Thyroid gland (tissue), 4 donors: ENCODE results near the gene IL12RB2. TPM values are rescaled to one million over a fixed set of nuclear protein-coding genes. Genes with fewer than 3 reads are reported as not detected.
"Not testable (repeated sequence)": the region's sequence is repeated elsewhere in the genome, so short reads cannot be mapped to it uniquely, and the experiment has no call there.

Source experiments
- DNase-seq, 2 donors: peaks; one replicate each; pipeline ENCODE4 v3.0.0-alpha.2; 2019
- H3K27ac ChIP-seq, 3 donors: fragments of 200-600 bp; sonication (generic); 1 replicate in 2 of 3; 2 replicates in 1 of 3; pipeline ENCODE4 v1.5.1; 2016 to 2019; ENCODE audit warnings: mild to moderate bottlenecking in 1 of 3, moderate library complexity in 1 of 3
- H3K27me3 ChIP-seq: fragments of 200-600 bp; sonication (generic); one replicate; pipeline ENCODE4 v1.5.1; 2019
- H3K36me3 ChIP-seq, 2 donors: fragments of 200-600 bp; sonication (generic); one replicate each; pipeline ENCODE4 v1.5.1; 2016 to 2019
- H3K4me1 ChIP-seq, 2 donors: fragments of 200-600 bp; sonication (generic); one replicate each; pipeline ENCODE4 v1.5.1; 2017 to 2019
- H3K4me3 ChIP-seq, 3 donors: fragments of 200-600 bp; sonication (generic); replicated peaks in 1 of 3; 1 replicate in 2 of 3; 2 replicates in 1 of 3; pipeline ENCODE4 v1.5.1; 2016; ENCODE audit warnings: mild to moderate bottlenecking in 1 of 3
- H3K9me3 ChIP-seq: fragments of 200-600 bp; sonication (generic); one replicate; pipeline ENCODE4 v1.5.1; 2017
- POLR2A ChIP-seq, 2 donors: fragments of 450-650 bp; IDR thresholded peaks; one replicate each; pipeline ENCODE4 v1.6.1; 2017; ENCODE audit warnings: antibody characterized with exemption in 2 of 2, mild to moderate bottlenecking in 2 of 2, moderate library complexity in 1 of 2
- WGBS, 2 donors: methylation state at CpG; one replicate each; pipeline ENCODE4 v1.1.5; 2017; 5-methylcytosine and 5-hydroxymethylcytosine counted together
- intact Hi-C: fragments of 100-400 bp; cut with DNase I; formaldehyde crosslinking; loops from one replicate; pipeline ENCODE4 v1.15.1; 2023
- total RNA-seq, 4 donors: library from RNA; depleted of rRNA; stranded (reverse); fragments of >200 nt; gene quantifications; one replicate each; pipeline ENCODE4 v1.2.3, GENCODE V29; 2016
- TF ChIP-seq, protein P1 (sequence below), 6 experiments: fragments of 200-600 bp in 3 of 6; fragments of 450-650 bp in 3 of 6; sonication (generic) in 3 of 6; IDR thresholded peaks; one replicate each; pipeline ENCODE4 v1.5.1; 2016 to 2019; ENCODE audit warnings: antibody characterized with exemption in 6 of 6, mild to moderate bottlenecking in 2 of 6, inconsistent platforms in 1 of 6, moderate library complexity in 1 of 6

Gene IL12RB2
- total RNA-seq, 4 donors from 2014 or later, result 0.45 to 4.3 (median 0.93) TPM

DNA sequence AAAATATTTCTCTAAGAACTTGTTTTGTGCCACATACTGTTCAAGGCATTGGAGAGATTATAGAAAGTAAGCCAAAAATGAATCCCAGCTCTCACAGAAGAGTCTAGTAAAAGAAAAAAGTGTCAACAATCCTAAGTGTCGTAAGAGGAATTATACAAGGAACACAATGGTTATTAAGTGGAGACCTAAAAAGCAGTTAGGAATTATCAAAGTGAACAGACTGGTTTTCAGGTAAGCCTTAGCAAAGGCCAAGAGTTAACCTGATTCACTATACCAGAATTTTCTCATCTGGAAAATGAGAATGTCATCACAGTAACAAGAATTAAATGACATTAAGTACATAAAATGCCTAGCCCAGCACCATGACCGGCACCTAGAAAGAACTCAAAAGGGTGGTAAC is 106.9 kb downstream of the IL12RB2 start:
- no peak for DNase-seq
- intact Hi-C loops, result no loop called here
- Histone ChIP-seq H3K4me3 (no peak overlapping the region), H3K27ac (no peak overlapping the region), H3K36me3 (peaks cover 43 to 56% of the 10 kb centered on the region in 2 donors), H3K4me1 (no peaks in the 10 kb centered on the region), H3K27me3 (no peaks in the 10 kb centered on the region), H3K9me3 (no peaks in the 10 kb centered on the region)
- WGBS, 2 donors, result 94 to 95% methylated on average over 2 of the region's 2 CpGs
- no peak for TF ChIP-seq POLR2A (IDR thresholded peaks at IDR 0.05)
- TF ChIP-seq, protein P1, sequence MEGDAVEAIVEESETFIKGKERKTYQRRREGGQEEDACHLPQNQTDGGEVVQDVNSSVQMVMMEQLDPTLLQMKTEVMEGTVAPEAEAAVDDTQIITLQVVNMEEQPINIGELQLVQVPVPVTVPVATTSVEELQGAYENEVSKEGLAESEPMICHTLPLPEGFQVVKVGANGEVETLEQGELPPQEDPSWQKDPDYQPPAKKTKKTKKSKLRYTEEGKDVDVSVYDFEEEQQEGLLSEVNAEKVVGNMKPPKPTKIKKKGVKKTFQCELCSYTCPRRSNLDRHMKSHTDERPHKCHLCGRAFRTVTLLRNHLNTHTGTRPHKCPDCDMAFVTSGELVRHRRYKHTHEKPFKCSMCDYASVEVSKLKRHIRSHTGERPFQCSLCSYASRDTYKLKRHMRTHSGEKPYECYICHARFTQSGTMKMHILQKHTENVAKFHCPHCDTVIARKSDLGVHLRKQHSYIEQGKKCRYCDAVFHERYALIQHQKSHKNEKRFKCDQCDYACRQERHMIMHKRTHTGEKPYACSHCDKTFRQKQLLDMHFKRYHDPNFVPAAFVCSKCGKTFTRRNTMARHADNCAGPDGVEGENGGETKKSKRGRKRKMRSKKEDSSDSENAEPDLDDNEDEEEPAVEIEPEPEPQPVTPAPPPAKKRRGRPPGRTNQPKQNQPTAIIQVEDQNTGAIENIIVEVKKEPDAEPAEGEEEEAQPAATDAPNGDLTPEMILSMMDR (IDR thresholded peaks at IDR 0.05), result no peak

DNA sequence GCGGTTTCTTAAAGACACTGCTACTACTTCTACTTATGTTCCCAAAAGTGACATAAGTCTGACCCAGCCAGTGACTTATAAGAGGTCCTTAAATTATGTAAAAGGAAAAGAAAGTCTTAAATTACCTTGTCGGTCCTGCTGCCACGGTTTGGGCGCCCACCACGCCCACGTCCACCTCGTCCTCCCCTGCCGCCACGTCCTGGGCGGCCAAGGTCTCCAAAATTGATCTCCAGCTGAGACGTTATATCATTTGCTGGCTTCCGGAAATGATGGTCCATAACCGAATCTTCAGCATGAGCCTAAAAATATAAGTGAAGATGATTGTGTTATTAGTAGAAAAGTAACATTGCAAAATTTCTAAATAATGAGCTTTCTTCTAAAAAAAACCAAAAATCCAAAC is 107.4 kb downstream of the IL12RB2 start:
- no peaks in the 10 kb centered on the region for H3K9me3 ChIP-seq
- H3K4me3 ChIP-seq, result no peak overlapping the region
- no peak for TF ChIP-seq POLR2A (IDR thresholded peaks at IDR 0.05)
- TF ChIP-seq, protein P1 (IDR thresholded peaks at IDR 0.05), result no peak
- H3K27ac ChIP-seq, result no peak overlapping the region
- 93 to 94% methylated on average over 13 of the region's 13 CpGs for WGBS, 2 donors
- H3K27me3 ChIP-seq, result no peaks in the 10 kb centered on the region
- intact Hi-C loops, result no loop called here
- H3K36me3 ChIP-seq, result peaks cover 43 to 56% of the 10 kb centered on the region in 2 donors
- no peaks in the 10 kb centered on the region for H3K4me1 ChIP-seq
- DNase-seq, result no peak

DNA sequence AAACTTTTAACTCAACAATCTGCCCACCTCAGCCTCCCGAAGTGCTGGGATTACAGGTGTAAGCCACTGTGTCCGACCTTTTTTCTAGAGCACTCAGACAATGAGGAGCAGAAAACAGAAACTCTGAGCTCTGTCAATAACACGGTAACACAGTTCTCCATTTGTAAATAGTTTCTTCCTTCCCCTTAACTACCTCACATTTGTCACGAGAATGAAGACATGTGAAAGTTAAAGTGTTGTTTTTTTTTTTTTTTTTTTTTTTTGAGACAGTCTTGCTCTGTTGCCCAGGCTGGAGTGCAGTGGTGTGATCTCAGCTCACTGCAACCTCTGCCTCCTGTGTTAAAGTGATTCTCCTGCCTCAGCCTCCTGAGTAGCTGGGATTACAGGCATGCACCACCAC is 110.1 kb downstream of the IL12RB2 start:
- H3K4me3 ChIP-seq, H3K27ac ChIP-seq, H3K9me3 ChIP-seq, DNase-seq, intact Hi-C loops, H3K27me3 ChIP-seq, H3K4me1 ChIP-seq: not testable (repeated sequence)
- WGBS, 2 donors, result 87 to 91% methylated on average over 4 of the region's 4 CpGs
- peaks cover 67 to 70% of the 10 kb centered on the region in 2 donors for H3K36me3 ChIP-seq

DNA sequence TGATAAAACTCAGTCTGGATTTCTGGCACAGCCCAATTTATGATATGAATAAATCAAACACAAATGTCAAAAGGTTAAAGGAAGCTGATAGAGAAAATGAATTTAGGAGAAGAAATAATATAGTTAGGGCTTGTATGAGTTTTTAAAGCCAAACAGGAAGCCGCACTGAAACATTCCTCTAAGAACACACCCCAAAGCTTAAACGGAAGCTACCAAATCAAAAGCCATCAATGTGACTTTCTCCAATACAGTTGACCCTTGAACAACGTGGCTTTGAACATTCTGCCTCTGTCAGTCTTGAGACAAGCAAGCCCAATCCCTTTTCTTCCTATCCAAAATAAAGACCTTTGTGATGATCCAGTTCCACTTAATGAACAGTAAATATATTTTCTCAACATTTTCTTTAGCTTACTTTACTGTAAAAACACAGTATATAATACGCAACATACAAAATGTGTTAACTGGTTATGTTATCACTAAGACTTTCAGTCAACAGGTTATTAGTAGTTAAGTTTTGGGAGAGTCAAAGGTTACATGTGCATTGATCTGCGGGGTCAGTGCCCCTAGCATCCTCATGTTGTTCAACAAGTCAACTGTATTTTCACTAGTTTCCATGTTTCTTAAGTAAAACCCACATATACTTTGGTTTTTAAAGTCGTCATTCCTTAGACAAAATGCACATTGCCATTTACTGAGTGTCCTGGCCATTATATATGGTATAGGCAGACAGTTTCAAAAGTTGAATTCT is 111.3 kb downstream of the IL12RB2 start:
- H3K9me3 ChIP-seq, result no peaks in the 10 kb centered on the region
- no peak overlapping the region for H3K27ac ChIP-seq
- H3K4me1 ChIP-seq, result no peaks in the 10 kb centered on the region
- 78 to 84% methylated on average over 6 of the region's 6 CpGs for WGBS, 2 donors
- no peak overlapping the region for H3K4me3 ChIP-seq
- H3K27me3 ChIP-seq, result no peaks in the 10 kb centered on the region
- DNase-seq, result no peak
- no peak for TF ChIP-seq POLR2A (IDR thresholded peaks at IDR 0.05)
- TF ChIP-seq, protein P1 (IDR thresholded peaks at IDR 0.05), result no peak
- intact Hi-C loops, result no loop called here
- H3K36me3 ChIP-seq, result peaks cover 67 to 73% of the 10 kb centered on the region in 2 donors

DNA sequence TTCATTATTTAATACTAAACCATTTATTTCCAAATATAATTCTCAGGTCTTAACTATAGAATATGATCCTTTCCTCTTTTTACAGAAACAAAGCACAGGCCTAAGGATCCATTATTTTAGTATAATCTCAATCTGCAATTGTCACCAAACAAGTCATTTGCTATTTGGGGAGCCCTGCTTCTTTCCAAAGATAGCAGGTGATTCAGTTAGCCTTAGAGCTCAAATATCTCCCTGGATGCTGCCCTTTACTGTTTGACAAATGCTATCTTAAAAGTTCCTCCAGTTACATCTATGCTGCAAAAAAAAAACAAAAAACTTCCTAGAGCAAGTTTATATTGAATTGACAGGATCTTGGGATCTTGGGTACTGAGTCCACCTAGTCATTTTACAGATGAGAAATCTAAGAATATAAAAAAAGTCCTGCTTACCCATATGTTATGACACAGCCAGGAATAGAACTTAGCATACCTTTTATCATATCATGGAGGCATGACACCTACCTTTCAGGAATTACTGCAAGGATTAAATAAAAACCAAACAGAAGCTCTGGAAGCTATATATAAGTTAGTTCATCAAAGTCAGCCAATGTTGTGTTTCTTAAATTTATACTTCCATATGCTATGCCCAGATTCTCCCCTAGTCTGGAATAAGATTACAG is 113.3 kb downstream of the IL12RB2 start:
- Histone ChIP-seq H3K4me3 (no peak overlapping the region), H3K36me3 (peaks cover 64 to 74% of the 10 kb centered on the region in 2 donors), H3K27me3 (no peaks in the 10 kb centered on the region), H3K9me3 (no peaks in the 10 kb centered on the region), H3K4me1 (no peaks in the 10 kb centered on the region), H3K27ac (no peak overlapping the region)
- TF ChIP-seq, protein P1 (IDR thresholded peaks at IDR 0.05), result no peak
- no peak for TF ChIP-seq POLR2A (IDR thresholded peaks at IDR 0.05)
- DNase-seq, result no peak
- intact Hi-C loops, result no loop called here
